T-helper 2 cell treated with Interferon-gamma antibody and Interleukin-4, amounts not matched to agents 5 μg/mL and 100 μg/mL, for 36 hours (primary cell): ENCODE data around the gene HDAC1.
"Not testable (repeated sequence)": the region's sequence is repeated elsewhere in the genome, so short reads cannot be mapped to it uniquely, and the experiment has no call there.

Experiments used
- DNase-seq: peaks from one replicate; pipeline ENCODE4 v3.0.0; 2021; ENCODE audit warnings: low spot score
- H3K27ac Mint-ChIP-seq: one replicate; pipeline ENCODE4 v1.8.0; 2021; ENCODE audit warnings: mild to moderate bottlenecking, mixed read lengths
- H3K27me3 Mint-ChIP-seq: one replicate; pipeline ENCODE4 v1.8.0; 2021; ENCODE audit warnings: low read depth, mixed read lengths
- H3K36me3 Mint-ChIP-seq: one replicate; pipeline ENCODE4 v1.8.0; 2021; ENCODE audit warnings: low read depth, mixed read lengths
- H3K4me1 Mint-ChIP-seq: one replicate; pipeline ENCODE4 v1.8.0; 2021; ENCODE audit warnings: low read depth, mixed read lengths
- H3K4me3 Mint-ChIP-seq: one replicate; pipeline ENCODE4 v1.8.0; 2022; ENCODE audit warnings: mild to moderate bottlenecking, moderate library complexity, mixed read lengths
- H3K9me3 Mint-ChIP-seq: one replicate; pipeline ENCODE4 v1.8.0; 2021; ENCODE audit warnings: mixed read lengths

HDAC1 gene

GRCh38 chr1:32291708-32292538, at the start of gene HDAC1:
HDAC1 (plus strand) TSS chr1:32292083; CDS start chr1:32292170, 87 bp downstream.
- no peaks in the 10 kb centered on the region for H3K27me3 Mint-ChIP-seq
- peak within 1 kb of the TSS; percentile 93 for H3K27ac Mint-ChIP-seq
- H3K4me3 Mint-ChIP-seq, result peak within 1 kb of the TSS; percentile 96
- peaks cover 30% of the 10 kb centered on the region for H3K36me3 Mint-ChIP-seq
- H3K4me1 Mint-ChIP-seq, result peaks cover 38% of the 10 kb centered on the region
- H3K9me3 Mint-ChIP-seq, result no peaks in the 10 kb centered on the region
- DNase-seq, result peak; percentile 97

GRCh38 chr1:32242341-32242851, 49.5 kb upstream of the HDAC1 start:
- Mint-ChIP-seq H3K36me3 (no peaks in the 10 kb centered on the region), H3K9me3 (no peaks in the 10 kb centered on the region), H3K4me1 (peaks cover 16% of the 10 kb centered on the region), H3K27me3 (peaks cover 2% of the 10 kb centered on the region), H3K4me3 (no peak overlapping the region), H3K27ac (no peak overlapping the region)
- no peak for DNase-seq

GRCh38 chr1:32246888-32247273, 45.0 kb upstream of the HDAC1 start, which contains the start of gene FAM167B:
FAM167B (plus strand) TSS chr1:32247222; CDS start chr1:32247422, 200 bp downstream.
- no peak for DNase-seq
- Mint-ChIP-seq H3K4me1 (peaks cover 29% of the 10 kb centered on the region), H3K27me3 (no peaks in the 10 kb centered on the region)

GRCh38 chr1:32247452-32247851, 44.4 kb upstream of the HDAC1 start:
- Mint-ChIP-seq H3K4me1 (peaks cover 29% of the 10 kb centered on the region), H3K4me3 (no peak overlapping the region), H3K9me3 (no peaks in the 10 kb centered on the region), H3K27ac (peak overlapping the region; percentile 87), H3K36me3 (peaks cover 12% of the 10 kb centered on the region), H3K27me3 (no peaks in the 10 kb centered on the region)
- DNase-seq, result no peak

More at GRCh38 chr1:32246888-32247273, 45.0 kb upstream of the HDAC1 start, which contains the start of gene FAM167B:
- peak within 1 kb of the TSS; percentile 87 for H3K27ac Mint-ChIP-seq
- H3K9me3 Mint-ChIP-seq, result no peaks in the 10 kb centered on the region
- peaks cover 6% of the 10 kb centered on the region for H3K36me3 Mint-ChIP-seq
- peak within 1 kb of the TSS; percentile 62 for H3K4me3 Mint-ChIP-seq

- Mint-ChIP-seq H3K4me1 (peaks cover 29% of the 10 kb centered on the region), H3K27me3 (no peaks in the 10 kb centered on the region), H3K36me3 (peaks cover 19% of the 10 kb centered on the region), H3K27ac (peak overlapping the region; percentile 98), H3K9me3 (no peaks in the 10 kb centered on the region), H3K4me3 (peak overlapping the region; percentile 99)
- peak; percentile 83 for DNase-seq
These were observed 43.6 kb upstream of the HDAC1 start for GRCh38 chr1:32247983-32248889.

GRCh38 chr1:32249831-32250525, 41.9 kb upstream of the HDAC1 start:
- Mint-ChIP-seq H3K4me1 (peaks cover 38% of the 10 kb centered on the region), H3K9me3 (no peaks in the 10 kb centered on the region), H3K27ac (peak overlapping the region; percentile 98), H3K36me3 (peaks cover 29% of the 10 kb centered on the region), H3K4me3 (peak overlapping the region; percentile 99), H3K27me3 (no peaks in the 10 kb centered on the region)
- DNase-seq, result peak; percentile 83

- Mint-ChIP-seq H3K36me3 (peaks cover 35% of the 10 kb centered on the region), H3K4me3 (peak within 1 kb of the TSS; percentile 99)
These were observed 40.8 kb upstream of the HDAC1 start, which contains the start of gene LCK for GRCh38 chr1:32250893-32251716. LCK (plus strand) TSS chr1:32251265; CDS start chr1:32274330, 23,065 bp downstream.

GRCh38 chr1:32255072-32256071, 36.5 kb upstream of the HDAC1 start:
- DNase-seq, result peak; percentile 37
- Mint-ChIP-seq H3K36me3 (peaks cover 58% of the 10 kb centered on the region), H3K27ac (peak overlapping the region; percentile 90), H3K4me1 (peaks cover 38% of the 10 kb centered on the region), H3K9me3 (no peaks in the 10 kb centered on the region), H3K27me3 (no peaks in the 10 kb centered on the region), H3K4me3 (peak overlapping the region; percentile 88)

More at GRCh38 chr1:32250893-32251716, 40.8 kb upstream of the HDAC1 start, which contains the start of gene LCK:
- H3K27ac Mint-ChIP-seq, result peak within 1 kb of the TSS; percentile 98
- peaks cover 43% of the 10 kb centered on the region for H3K4me1 Mint-ChIP-seq
- H3K9me3 Mint-ChIP-seq, result no peaks in the 10 kb centered on the region
- H3K27me3 Mint-ChIP-seq, result no peaks in the 10 kb centered on the region
- peak; percentile 75 for DNase-seq

- peaks cover 61% of the 10 kb centered on the region for H3K36me3 Mint-ChIP-seq
- DNase-seq, result peak; percentile 28
- H3K4me1 Mint-ChIP-seq, result peaks cover 36% of the 10 kb centered on the region
- no peaks in the 10 kb centered on the region for H3K27me3 Mint-ChIP-seq
- peak overlapping the region; percentile 85 for H3K27ac Mint-ChIP-seq
- peak overlapping the region; percentile 72 for H3K4me3 Mint-ChIP-seq
- H3K9me3 Mint-ChIP-seq, result no peaks in the 10 kb centered on the region
These were observed 35.2 kb upstream of the HDAC1 start for GRCh38 chr1:32256473-32257226.

GRCh38 chr1:32257227-32257508, 34.7 kb upstream of the HDAC1 start:
- Mint-ChIP-seq H3K27me3 (no peaks in the 10 kb centered on the region), H3K4me1 (peaks cover 36% of the 10 kb centered on the region), H3K4me3 (peak overlapping the region; percentile 72), H3K9me3 (no peaks in the 10 kb centered on the region), H3K36me3 (peaks cover 56% of the 10 kb centered on the region), H3K27ac (peak overlapping the region; percentile 85)
- no peak for DNase-seq

GRCh38 chr1:32263236-32263593, 28.7 kb upstream of the HDAC1 start:
- DNase-seq, H3K27me3 Mint-ChIP-seq, H3K4me3 Mint-ChIP-seq, H3K27ac Mint-ChIP-seq, H3K9me3 Mint-ChIP-seq: not testable (repeated sequence)
- Mint-ChIP-seq H3K4me1 (peaks cover 36% of the 10 kb centered on the region), H3K36me3 (peaks cover 41% of the 10 kb centered on the region)
